Erythroblast (primary cell): ENCODE results near the gene NTN1.

Experiments
- GATA1 ChIP-seq: IDR thresholded peaks from 2 replicates; pipeline ENCODE4 v1.6.1; 2011; ENCODE audit warnings: low read depth, mild to moderate bottlenecking, control low read depth, low read length, moderate library complexity
- POLR2A ChIP-seq: IDR thresholded peaks from 2 replicates; pipeline ENCODE4 v1.6.1; 2011; ENCODE audit warnings: mild to moderate bottlenecking, low read length

GRCh38 chr17:9212376-9213302, 191.3 kb downstream of the NTN1 start:
- TF ChIP-seq POLR2A (no peak), GATA1 (no peak)
